Glomerular endothelial cell (primary cell): ENCODE measurements around the gene RAB4A. TPM values are rescaled to one million over a fixed set of nuclear protein-coding genes. Genes with fewer than 3 reads are reported as not detected.

Experiments
- DNase-seq: peaks from one replicate; pipeline ENCODE4 v3.0.0-alpha.2; 2011; ENCODE audit warnings: low read depth, low spot score; ENCODE audit errors: extremely low read depth
- total RNA-seq: library from RNA; depleted of rRNA; stranded (reverse); fragments of >200 nt; gene quantifications from 2 replicates; pipeline ENCODE4 v1.2.3, GENCODE V29; 2015

Gene RAB4A
- total RNA-seq, 1 donor from 2014 or later: 24.3 TPM

- DNase-seq: no peak
These were observed 57.9 kb downstream of the RAB4A start for GRCh38 chr1:229328598-229329362.

- DNase-seq: no peak
These were observed 63.4 kb downstream of the RAB4A start for GRCh38 chr1:229334269-229334668.

- no peak for DNase-seq
These were observed 63.8 kb downstream of the RAB4A start for GRCh38 chr1:229334716-229335115.

GRCh38 chr1:229336345-229336744, 65.4 kb downstream of the RAB4A start:
- no peak for DNase-seq

- DNase-seq: no peak
These were observed 68.2 kb downstream of the RAB4A start for GRCh38 chr1:229339086-229339485.

GRCh38 chr1:229339520-229339919, 68.6 kb downstream of the RAB4A start:
- no peak for DNase-seq

- DNase-seq: no peak
These were observed 69.6 kb downstream of the RAB4A start for GRCh38 chr1:229340496-229340895.

- DNase-seq: no peak
These were observed 71.1 kb downstream of the RAB4A start for GRCh38 chr1:229341774-229342655.

GRCh38 chr1:229342656-229343569, 72.0 kb downstream of the RAB4A start, which contains the start of gene CCSAP:
CCSAP (minus strand) TSS chr1:229343047; CDS start chr1:229342465, 582 bp downstream.
- no peak for DNase-seq

GRCh38 chr1:229344139-229344538, 73.2 kb downstream of the RAB4A start:
- no peak for DNase-seq

- no peak for DNase-seq
These were observed 74.2 kb downstream of the RAB4A start for GRCh38 chr1:229344937-229345684.

GRCh38 chr1:229347528-229347927, 76.6 kb downstream of the RAB4A start:
- no peak for DNase-seq

- DNase-seq: no peak
These were observed 78.8 kb downstream of the RAB4A start for GRCh38 chr1:229349463-229350385.

- no peak for DNase-seq
These were observed 82.1 kb downstream of the RAB4A start for GRCh38 chr1:229352975-229353374.

- DNase-seq: no peak
These were observed 83.3 kb downstream of the RAB4A start for GRCh38 chr1:229354226-229354625.
